Panc1 (cell line): ENCODE measurements around the gene BPTF. TPM values are rescaled to one million over a fixed set of nuclear protein-coding genes. Genes with fewer than 3 reads are reported as not detected.

ENCODE experiments used
- ATAC-seq: fragments of 200-7000 bp; cut with Tn5 transposase; 2 replicates; pipeline ENCODE4 v1.9.1; 2020; ENCODE audit warnings: mild to moderate bottlenecking, moderate library complexity
- BruUV-seq: library from RNA; stranded (reverse); fragments of 400-500 nt; replicated peaks from 2 replicates; lab custom pipeline; 2021; lab: Mats Ljungman, UMichigan
- CTCF ChIA-PET: fragments of 300-600 bp; sonication (Branson Sonifier 250); formaldehyde crosslinking; loops from one replicate; lab custom pipeline; 2022; ENCODE audit warnings: antibody characterized with exemption; lab: Charles Lee
- POLR2A ChIA-PET: fragments of 300-600 bp; sonication (Branson Sonifier 250); formaldehyde crosslinking; loops from one replicate; lab custom pipeline; 2022; ENCODE audit warnings: antibody characterized with exemption; lab: Charles Lee
- DNase-seq: peaks from one replicate; pipeline ENCODE4 v3.0.0-alpha.2; 2010; ENCODE audit warnings: low read depth, low spot score
- H3K27ac ChIP-seq: 2 replicates; pipeline ENCODE4 v1.5.1; 2011; ENCODE audit warnings: mild to moderate bottlenecking, low read length, inconsistent platforms
- H3K27me3 ChIP-seq: fragments of 200-500 bp; sonication (Bioruptor generic); 2 replicates; pipeline ENCODE4 v1.6.0; 2014; ENCODE audit warnings: low read length, inconsistent platforms; ENCODE audit not compliant: control insufficient read depth, insufficient read depth
- H3K36me3 ChIP-seq: fragments of 200-500 bp; sonication (Bioruptor generic); 2 replicates; pipeline ENCODE4 v1.5.1; 2014; ENCODE audit warnings: inconsistent platforms, mild to moderate bottlenecking, low read length, moderate library complexity; ENCODE audit not compliant: control insufficient read depth, insufficient read depth
- H3K4me1 ChIP-seq: 2 replicates; pipeline ENCODE4 v1.5.1; 2011; ENCODE audit warnings: inconsistent platforms, mild to moderate bottlenecking, low read length, moderate library complexity; ENCODE audit not compliant: control insufficient read depth, insufficient read depth
- H3K4me3 ChIP-seq, 2 experiments: 2 replicates each; pipeline ENCODE4 v1.5.1; 2011 to 2012; ENCODE audit warnings: low read depth in 2 of 2, low read length in 2 of 2, mild to moderate bottlenecking in 2 of 2, inconsistent platforms in 1 of 2, moderate library complexity in 1 of 2
- H3K9me3 ChIP-seq: fragments of 200-500 bp; sonication (Bioruptor generic); 2 replicates; pipeline ENCODE4 v1.5.1; 2014; ENCODE audit warnings: low read depth, mild to moderate bottlenecking, inconsistent platforms, low read length, moderate library complexity; ENCODE audit not compliant: control insufficient read depth, insufficient read depth
- CTCF ChIP-seq: fragments of 450-650 bp; IDR thresholded peaks from 2 replicates; pipeline ENCODE4 v1.5.1; 2017; ENCODE audit warnings: mild to moderate bottlenecking
- POLR2AphosphoS5 ChIP-seq: IDR thresholded peaks from 2 replicates; pipeline ENCODE4 v1.6.1; 2012; ENCODE audit warnings: mild to moderate bottlenecking, low read depth, low read length, moderate library complexity
- REST ChIP-seq, 2 experiments: IDR thresholded peaks; 2 replicates each; pipeline ENCODE4 v1.6.1; 2011 to 2012; ENCODE audit warnings: low read depth in 2 of 2, control low read depth in 1 of 2, low read length in 1 of 2, mild to moderate bottlenecking in 1 of 2, moderate library complexity in 1 of 2; ENCODE audit not compliant: insufficient read depth in 1 of 2
- SIN3A ChIP-seq: IDR thresholded peaks from 2 replicates; pipeline ENCODE4 v1.6.1; 2012; ENCODE audit warnings: low read depth, mild to moderate bottlenecking, low read length, moderate library complexity, borderline replicate concordance; ENCODE audit not compliant: insufficient read depth
- TCF7L2 ChIP-seq: IDR thresholded peaks from 2 replicates; pipeline ENCODE4 v1.6.1; 2011; ENCODE audit warnings: mild to moderate bottlenecking, low read depth, low read length, inconsistent platforms
- in situ Hi-C: cut with HindIII; loops from 2 replicates; pipeline ENCODE4 v1.10.0; 2016; ENCODE audit warnings: low sequenced_read_pairs, low pct_unique_long_range_greater_than_20kb
- intact Hi-C: fragments of 100-400 bp; cut with micrococcal nuclease; formaldehyde crosslinking; loops from one replicate; pipeline ENCODE4 v1.10.0; 2022; ENCODE audit not compliant: unreplicated experiment
- total RNA-seq: library from RNA; stranded (reverse); gene quantifications from one replicate; pipeline ENCODE4 v1.2.1, GENCODE V29; 2021; ENCODE audit not compliant: unreplicated experiment

Gene BPTF
- total RNA-seq, 1 experiment from 2014 or later = 51.1 TPM

DNA sequence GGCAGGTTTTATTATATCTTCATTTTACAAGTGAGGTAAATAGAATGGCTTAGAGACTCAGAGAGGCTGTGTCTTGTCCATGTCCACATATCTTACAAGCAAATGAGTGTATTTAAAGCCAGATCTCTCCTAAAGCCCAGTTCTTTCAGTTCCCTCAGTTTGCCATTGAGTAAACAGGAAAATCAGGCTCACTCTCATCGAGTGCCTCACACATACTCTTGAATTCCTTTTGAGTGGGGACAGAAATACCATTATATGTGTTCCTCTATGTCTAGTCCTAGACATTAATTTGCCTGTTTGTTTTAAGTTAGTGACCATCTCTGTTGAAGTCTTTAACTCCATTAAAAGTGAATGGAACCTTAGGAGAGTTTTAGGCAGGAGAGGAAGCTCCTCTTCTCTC is 40.1 kb downstream of the BPTF start:
- no TSS peak for BruUV-seq

DNA sequence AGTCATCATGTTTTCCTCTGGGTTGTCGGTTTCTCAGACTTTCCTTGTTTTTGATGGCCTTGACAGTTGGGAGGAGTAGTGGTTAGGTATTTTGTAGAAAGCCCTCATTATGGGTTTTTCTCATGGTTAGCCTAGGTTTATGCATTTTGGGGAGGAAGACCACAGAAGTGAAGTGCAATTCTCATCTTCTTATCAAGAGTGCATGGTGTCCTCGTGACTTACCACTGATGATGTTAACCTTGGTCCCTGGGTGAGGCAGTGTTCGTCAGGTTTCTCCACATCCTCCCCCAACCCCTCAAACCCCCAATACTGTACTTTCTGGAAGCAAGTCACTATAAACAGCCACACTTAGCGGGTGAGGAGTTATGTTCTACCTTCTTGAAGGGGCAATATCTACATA is 42.3 kb downstream of the BPTF start:
- no peak overlapping the region for H3K27ac ChIP-seq
- ChIA-PET POLR2A (no interaction called here), CTCF (no interaction called here)
- in situ Hi-C loops (no loop called here), intact Hi-C loops (no loop called here)
- H3K36me3 ChIP-seq = no peaks in the 10 kb centered on the region; the same call in 1 of the 2 replicates
- ATAC-seq (no peak), DNase-seq (no peak)
- no peaks in the 10 kb centered on the region for H3K27me3 ChIP-seq
- H3K9me3 ChIP-seq = no peaks in the 10 kb centered on the region
- no peaks in the 10 kb centered on the region for H3K4me1 ChIP-seq
- no TSS peak for BruUV-seq
- TF ChIP-seq TCF7L2 = no peak
- H3K4me3 ChIP-seq = no peak overlapping the region

More for the DNA sequence above, 40.1 kb downstream of the BPTF start:
- POLR2A ChIA-PET = no interaction called here
- intact Hi-C loops (no loop called here), in situ Hi-C loops (no loop called here)
- ATAC-seq = no peak
- no peaks in the 10 kb centered on the region for H3K9me3 ChIP-seq
- H3K4me1 ChIP-seq = no peaks in the 10 kb centered on the region
- no peak for DNase-seq
- H3K4me3 ChIP-seq = no peak overlapping the region
- no peaks in the 10 kb centered on the region for H3K27me3 ChIP-seq
- H3K27ac ChIP-seq = no peak overlapping the region
- H3K36me3 ChIP-seq = no peaks in the 10 kb centered on the region; the same call in 1 of the 2 replicates
- CTCF ChIA-PET = no interaction called here
- TF ChIP-seq SIN3A (no peak), POLR2AphosphoS5 (no peak), TCF7L2 (no peak), CTCF (no peak), REST (IDR thresholded peaks at IDR 0.05; ENCODE audit: insufficient read depth in 1 of 2, low read depth in 2 of 2, low read length in 1 of 2) (no peak)

DNA sequence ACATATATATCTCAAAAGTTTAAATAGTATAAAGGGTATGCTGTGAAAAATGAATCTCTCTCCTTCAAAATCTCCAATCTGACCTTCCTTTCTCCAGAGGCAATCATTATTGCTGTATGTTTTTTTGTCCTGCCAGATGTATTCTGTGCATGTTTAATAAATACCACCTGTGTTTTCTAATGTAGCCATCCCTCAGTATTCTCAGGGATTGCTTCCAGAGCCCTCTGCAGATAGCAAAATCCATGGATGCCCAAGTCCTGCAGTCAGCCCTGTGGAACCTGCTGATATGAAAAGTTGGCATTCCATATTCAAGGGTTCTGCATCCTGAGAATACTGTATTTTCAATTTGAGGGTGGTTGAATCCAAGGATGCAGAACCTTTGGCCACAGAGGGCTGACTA is 42.9 kb downstream of the BPTF start:
- ATAC-seq (no peak), DNase-seq (no peak)
- no peak overlapping the region for H3K27ac ChIP-seq
- CTCF ChIA-PET = no interaction called here
- no peaks in the 10 kb centered on the region; the same call in 1 of the 2 replicates for H3K36me3 ChIP-seq
- in situ Hi-C loops = no loop called here
- intact Hi-C loops = no loop called here
- no peak overlapping the region for H3K4me3 ChIP-seq
- TF ChIP-seq SIN3A (no peak), REST (IDR thresholded peaks at IDR 0.05; ENCODE audit: insufficient read depth in 1 of 2, low read depth in 2 of 2, low read length in 1 of 2) (no peak), CTCF (no peak), TCF7L2 (no peak), POLR2AphosphoS5 (no peak)
- no peaks in the 10 kb centered on the region for H3K4me1 ChIP-seq
- no peaks in the 10 kb centered on the region for H3K27me3 ChIP-seq
- BruUV-seq = no TSS peak
- POLR2A ChIA-PET = no interaction called here
- H3K9me3 ChIP-seq = no peaks in the 10 kb centered on the region
